Lower lobe of right lung (tissue), 2 donors: Measurements from ENCODE around the gene KCNH6. TPM values are rescaled to one million over a fixed set of nuclear protein-coding genes. Genes with fewer than 3 reads are reported as not detected.

Experiments used
- ATAC-seq, 2 donors: fragments of 200-7000 bp; cut with Tn5 transposase; one replicate each; pipeline ENCODE4 v1.9.1; 2020 to 2022; ENCODE audit warnings: mild to moderate bottlenecking in 2 of 2, moderate library complexity in 2 of 2
- DNase-seq: peaks from one replicate; pipeline ENCODE4 v3.0.0-alpha.2; 2020
- H3K27ac ChIP-seq: fragments of 200-600 bp; one replicate; pipeline ENCODE4 v1.8.0; 2022
- H3K27me3 ChIP-seq: fragments of 200-600 bp; one replicate; pipeline ENCODE4 v1.8.0; 2022; ENCODE audit warnings: low read depth
- H3K36me3 ChIP-seq: fragments of 200-600 bp; one replicate; pipeline ENCODE4 v1.8.0; 2022; ENCODE audit warnings: mild to moderate bottlenecking
- H3K4me1 ChIP-seq: fragments of 200-600 bp; one replicate; pipeline ENCODE4 v1.8.0; 2022
- H3K4me3 ChIP-seq: fragments of 200-600 bp; one replicate; pipeline ENCODE4 v1.8.0; 2022; ENCODE audit warnings: mild to moderate bottlenecking
- H3K9me3 ChIP-seq: fragments of 200-600 bp; one replicate; pipeline ENCODE4 v1.8.0; 2022
- CTCF ChIP-seq: fragments of 200-600 bp; IDR thresholded peaks from one replicate; pipeline ENCODE4 v1.8.0; 2022; ENCODE audit warnings: antibody characterized with exemption, mild to moderate bottlenecking
- intact Hi-C: fragments of 100-400 bp; cut with DNase I; formaldehyde crosslinking; loops from one replicate; pipeline ENCODE4 v1.11.0; 2022
- total RNA-seq: library from RNA; stranded (reverse); fragmentation: NEBNext Ultra II Directional; extraction: Animal tissue kit (Norgen Biotek cat#: 25700); gene quantifications from one replicate; pipeline ENCODE4 v1.2.1, GENCODE V29; 2021
- donor health status: DM: no; HTN: yes; CAD: no; lungs with severe emphysema.

KCNH6 gene
- total RNA-seq, 1 donor from 2014 or later = 0.27 TPM

GRCh38 chr17:63543822-63544420, 20.8 kb downstream of the KCNH6 start:
- Histone ChIP-seq H3K4me3 (no peak overlapping the region), H3K27me3 (peaks cover 11% of the 10 kb centered on the region), H3K36me3 (no peaks in the 10 kb centered on the region), H3K27ac (no peak overlapping the region), H3K9me3 (no peaks in the 10 kb centered on the region), H3K4me1 (peaks cover under 1% of the 10 kb centered on the region)
- no peak for DNase-seq
- no peak for ATAC-seq
- no peak for TF ChIP-seq CTCF
- intact Hi-C loops = no loop called here

GRCh38 chr17:63544467-63545301, 21.5 kb downstream of the KCNH6 start:
- intact Hi-C loops = no loop called here
- DNase-seq = no peak
- no peak overlapping the region for H3K27ac ChIP-seq

GRCh38 chr17:63546308-63547082, 23.3 kb downstream of the KCNH6 start:
- intact Hi-C loops = no loop called here
- Histone ChIP-seq H3K4me1 (peaks cover 12% of the 10 kb centered on the region), H3K9me3 (no peaks in the 10 kb centered on the region), H3K4me3 (no peak overlapping the region), H3K27ac (no peak overlapping the region), H3K36me3 (no peaks in the 10 kb centered on the region), H3K27me3 (no peaks in the 10 kb centered on the region)
- ATAC-seq (no peak), DNase-seq (no peak)
- no peak for TF ChIP-seq CTCF

More at GRCh38 chr17:63544467-63545301, 21.5 kb downstream of the KCNH6 start:
- ATAC-seq = no peak
- H3K9me3 ChIP-seq = no peaks in the 10 kb centered on the region
- no peak for TF ChIP-seq CTCF
- H3K4me1 ChIP-seq = peaks cover 8% of the 10 kb centered on the region
- H3K27me3 ChIP-seq = peaks cover 3% of the 10 kb centered on the region
- H3K36me3 ChIP-seq = no peaks in the 10 kb centered on the region
- H3K4me3 ChIP-seq = no peak overlapping the region

- intact Hi-C loops = no loop called here
- no peak for DNase-seq
- no peak overlapping the region for H3K27ac ChIP-seq
- H3K4me1 ChIP-seq = peaks cover 18% of the 10 kb centered on the region
- no peak overlapping the region for H3K4me3 ChIP-seq
- TF ChIP-seq CTCF = no peak
- no peak for ATAC-seq
- H3K9me3 ChIP-seq = no peaks in the 10 kb centered on the region
- no peaks in the 10 kb centered on the region for H3K36me3 ChIP-seq
- no peaks in the 10 kb centered on the region for H3K27me3 ChIP-seq
Observed at GRCh38 chr17:63547083-63547523, 23.9 kb downstream of the KCNH6 start.

- Histone ChIP-seq H3K4me1 (peaks cover 41% of the 10 kb centered on the region), H3K9me3 (no peaks in the 10 kb centered on the region), H3K36me3 (peaks cover 3% of the 10 kb centered on the region), H3K4me3 (peak overlapping the region; percentile 100), H3K27me3 (no peaks in the 10 kb centered on the region), H3K27ac (peak overlapping the region; percentile 97)
- DNase-seq (no peak), ATAC-seq (no peak)
- intact Hi-C loops = no loop called here
- no peak for TF ChIP-seq CTCF
Observed at GRCh38 chr17:63549289-63549945, 26.3 kb downstream of the KCNH6 start.
